ENCODE measurements around the gene RAB5B.
A peak's percentile ranks its signal among the peaks of the same experiment; 100 is the strongest.

RAB5B gene

GRCh38 chr12:55972911-55973598 lies 823 bp upstream of the RAB5B start (continued):
- TF ChIP-seq ZNF223 (tag by site-specific recombination; IDR thresholded peaks at IDR 0.05) (0 out of 2 replicates have a peak, but pooled peaks have one; percentile 24), MYNN (tag by site-specific recombination; IDR thresholded peaks at IDR 0.05; ENCODE audit: borderline replicate concordance) (peak; percentile 82), ZNF2 (tag by site-specific recombination; IDR thresholded peaks at IDR 0.05) (peak; percentile 92), ZNF366 (tag by site-specific recombination; conservative IDR thresholded peaks at IDR 0.05) (peak; percentile 79; the same call in 1 of the 2 replicates), ZNF394 (tag by site-specific recombination; IDR thresholded peaks at IDR 0.05; ENCODE audit: borderline replicate concordance) (peak; percentile 23; the same call in 1 of the 2 replicates), ZBTB6 (tag by site-specific recombination; IDR thresholded peaks at IDR 0.05) (peak; percentile 91), ZNF398 (tag by site-specific recombination; IDR thresholded peaks at IDR 0.05) (peak; percentile 62; the same call in 1 of the 2 replicates), BCL11A (tag by site-specific recombination; IDR thresholded peaks at IDR 0.05; ENCODE audit: low read depth) (no peak; the same call in 1 of the 2 replicates), KLF9 (tag by site-specific recombination; IDR thresholded peaks at IDR 0.05; ENCODE audit: low read depth) (peak; percentile 26), GLI4 (tag by site-specific recombination; IDR thresholded peaks at IDR 0.05) (peak; percentile 84; the same call in 1 of the 2 replicates), ZNF169 (tag by site-specific recombination; IDR thresholded peaks at IDR 0.05) (0 out of 2 replicates have a peak, but pooled peaks have one; percentile 50), ZBTB20 (tag by site-specific recombination; IDR thresholded peaks at IDR 0.05) (peak; percentile 97), ZSCAN4 (tag by site-specific recombination; IDR thresholded peaks at IDR 0.05) (peak; percentile 93), PATZ1 (tag by site-specific recombination; IDR thresholded peaks at IDR 0.05) (peak; percentile 64), ZBTB7A (tag by site-specific recombination; IDR thresholded peaks at IDR 0.05; ENCODE audit: low read depth) (peak; percentile 49; the same call in 1 of the 2 replicates), ZFHX2 (tag by site-specific recombination; conservative IDR thresholded peaks at IDR 0.05) (no peak), KLF1 (tag by site-specific recombination; IDR thresholded peaks at IDR 0.05) (0 out of 2 replicates have a peak, but pooled peaks have one; percentile 32), ZNF692 (tag by site-specific recombination; IDR thresholded peaks at IDR 0.05) (peak; percentile 39; the same call in 1 of the 2 replicates)
